ENCODE data around the gene ZNF283.

- TF ChIP-seq ZBTB26 (tag by site-specific recombination; optimal IDR thresholded peaks at IDR 0.05) (peak; percentile 15), CTCF (tag by site-specific recombination; IDR thresholded peaks at IDR 0.05) (no peak), PRDM10 (tag by site-specific recombination; IDR thresholded peaks at IDR 0.05) (peak; percentile 92), ZNF768 (tag by site-specific recombination; IDR thresholded peaks at IDR 0.05) (no peak), KLF10 (tag by site-specific recombination; IDR thresholded peaks at IDR 0.05) (no peak), ZBTB49 (tag by site-specific recombination; IDR thresholded peaks at IDR 0.05; ENCODE audit: low read depth) (no peak), OVOL3 (tag by site-specific recombination; IDR thresholded peaks at IDR 0.05) (no peak), ZNF404 (tag by site-specific recombination; IDR thresholded peaks at IDR 0.05) (no peak), YY1 (tag by site-specific recombination; IDR thresholded peaks at IDR 0.05) (no peak), PBX3 (CRISPR knock-in tag; IDR thresholded peaks at IDR 0.05) (no peak), ZNF311 (tag by site-specific recombination; IDR thresholded peaks at IDR 0.05; ENCODE audit: borderline replicate concordance) (no peak)
These were observed 17.1 kb upstream of the ZNF283 start for GRCh38 chr19:43809762-43810696.

All from HEK293 (cell line).